Measurements from ENCODE around the gene TUBA4B.
A peak's percentile ranks its signal among the peaks of the same experiment; 100 is the strongest.
"Not testable (repeated sequence)": the region's sequence is repeated elsewhere in the genome, so short reads cannot be mapped to it uniquely, and the experiment has no call there.

Gene TUBA4B

GRCh38 chr2:219277703-219278654, 24.9 kb downstream of the TUBA4B start:
- DNase-seq: peak; percentile 74 to 83 (median 82)

- no peak for DNase-seq
These were observed 25.7 kb downstream of the TUBA4B start for GRCh38 chr2:219278655-219279150.

DNA sequence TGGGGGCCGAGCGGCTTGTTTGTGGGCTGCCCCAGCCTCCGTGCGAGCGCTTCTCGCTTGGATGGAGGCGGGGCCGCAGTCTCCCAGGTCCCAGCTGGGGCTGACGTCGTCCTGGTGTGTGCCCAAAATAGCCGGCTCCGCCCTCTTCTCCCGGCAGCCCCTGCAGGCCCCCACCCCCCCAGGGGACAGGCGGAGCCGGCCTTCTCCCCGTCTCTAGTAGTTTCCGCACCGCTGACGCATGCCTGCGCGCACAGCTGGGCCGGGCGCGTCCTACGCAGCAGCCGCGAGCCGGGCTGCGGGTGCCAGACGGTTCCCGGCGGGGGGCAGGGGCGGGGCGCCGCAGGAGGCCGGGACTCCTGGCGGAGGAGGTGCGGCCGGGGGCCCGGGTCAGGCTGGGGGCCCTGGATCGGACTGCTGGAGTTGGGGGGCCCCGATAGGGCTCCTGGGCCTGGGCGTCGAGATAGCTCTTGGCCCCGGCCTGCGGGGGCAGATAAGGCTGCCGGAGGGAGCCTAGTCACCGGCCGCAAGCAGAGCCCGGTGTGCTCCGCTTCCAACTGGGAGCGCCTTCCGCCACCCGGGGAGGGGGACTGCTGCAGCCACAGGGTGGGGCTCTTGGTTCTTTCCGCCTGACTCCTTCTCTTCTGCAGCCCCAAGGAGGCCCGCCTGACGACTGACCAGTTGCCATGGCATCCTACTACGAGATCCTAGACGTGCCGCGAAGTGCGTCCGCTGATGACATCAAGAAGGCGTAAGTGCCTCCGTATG, 26.3 kb downstream of the TUBA4B start, which contains the start of gene DNAJB2:
DNAJB2 (plus strand) TSS at position 216 of the 765 bp plus-strand sequence; CDS start at position 684, 468 bp downstream.
- peak; percentile 99 to 100 (median 100) for DNase-seq

- no peak for DNase-seq
These were observed 27.0 kb downstream of the TUBA4B start for GRCh38 chr2:219279916-219280516.

GRCh38 chr2:219280651-219281050, 27.6 kb downstream of the TUBA4B start:
- DNase-seq: peak in 1 of 4 experiments; percentile 28

DNA sequence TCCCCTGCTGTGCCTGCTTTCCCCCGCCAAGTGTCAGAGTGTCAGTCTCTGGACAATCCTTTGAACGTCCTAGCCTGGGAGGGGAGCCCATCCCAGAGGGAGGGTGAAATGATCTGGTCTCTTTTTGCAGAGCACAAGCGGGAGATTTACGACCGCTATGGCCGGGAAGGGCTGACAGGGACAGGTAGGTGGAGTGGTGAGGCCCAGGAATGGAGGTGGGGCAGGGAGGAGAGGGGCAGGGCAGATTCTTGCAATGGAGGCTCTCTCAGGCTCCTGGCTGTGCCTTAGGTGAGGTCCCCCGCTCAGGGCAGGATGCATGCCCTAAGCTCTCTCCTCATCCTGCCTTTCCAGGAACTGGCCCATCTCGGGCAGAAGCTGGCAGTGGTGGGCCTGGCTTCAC, 28.5 kb downstream of the TUBA4B start:
- DNase-seq: no peak

GRCh38 chr2:219282375-219282774, 29.3 kb downstream of the TUBA4B start:
- no peak for DNase-seq

DNA sequence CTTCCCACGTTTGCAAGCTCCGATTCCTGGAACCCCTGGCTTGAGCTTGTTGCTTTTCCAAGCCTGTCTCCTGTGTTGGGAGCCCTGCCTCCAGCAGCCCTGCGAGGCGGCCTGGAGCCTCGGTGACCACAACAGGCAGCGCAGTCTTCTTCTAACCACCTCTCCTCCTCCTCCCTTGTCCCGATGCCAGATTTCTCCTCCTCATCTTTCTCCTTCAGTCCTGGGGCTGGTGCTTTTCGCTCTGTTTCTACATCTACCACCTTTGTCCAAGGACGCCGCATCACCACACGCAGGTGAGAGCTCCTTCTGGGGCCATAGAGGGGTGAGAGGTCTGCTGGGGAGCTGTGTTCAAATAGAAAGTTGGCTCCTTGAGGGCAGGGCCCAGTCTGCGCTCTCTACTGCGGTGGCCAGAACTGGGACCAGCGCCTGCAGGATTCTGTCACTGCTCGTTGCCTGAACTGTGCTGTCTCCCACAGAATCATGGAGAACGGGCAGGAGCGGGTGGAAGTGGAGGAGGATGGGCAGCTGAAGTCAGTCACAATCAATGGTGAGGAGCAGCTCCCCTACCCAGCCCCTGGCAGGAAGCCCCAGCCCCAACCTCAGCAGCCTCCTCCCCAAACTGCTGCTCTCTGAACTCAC, 30.0 kb downstream of the TUBA4B start:
- DNase-seq: no peak

- DNase-seq: no peak
These were observed 31.7 kb downstream of the TUBA4B start for GRCh38 chr2:219284501-219285372.

DNA sequence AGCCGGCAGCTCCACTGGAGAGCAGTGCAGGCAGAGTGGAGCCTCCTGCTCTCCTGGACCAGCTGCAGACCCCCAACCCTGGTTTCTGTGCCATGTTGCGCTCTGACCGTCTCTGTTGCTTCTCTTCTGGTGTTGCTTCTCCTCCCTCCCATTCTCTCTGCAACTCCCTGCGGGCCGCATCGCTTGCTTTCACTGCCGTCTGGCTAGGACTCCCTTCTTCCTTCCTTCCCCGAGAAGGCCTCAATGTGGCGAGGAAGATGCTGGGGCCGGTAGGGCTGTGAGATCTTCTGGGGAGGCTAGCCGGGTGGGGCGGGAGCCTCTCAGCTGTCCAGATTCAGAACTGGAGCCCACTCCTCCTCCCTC, 32.3 kb downstream of the TUBA4B start:
- DNase-seq: no peak

- no peak for DNase-seq
These were observed 32.9 kb downstream of the TUBA4B start for GRCh38 chr2:219285894-219286425.

DNA sequence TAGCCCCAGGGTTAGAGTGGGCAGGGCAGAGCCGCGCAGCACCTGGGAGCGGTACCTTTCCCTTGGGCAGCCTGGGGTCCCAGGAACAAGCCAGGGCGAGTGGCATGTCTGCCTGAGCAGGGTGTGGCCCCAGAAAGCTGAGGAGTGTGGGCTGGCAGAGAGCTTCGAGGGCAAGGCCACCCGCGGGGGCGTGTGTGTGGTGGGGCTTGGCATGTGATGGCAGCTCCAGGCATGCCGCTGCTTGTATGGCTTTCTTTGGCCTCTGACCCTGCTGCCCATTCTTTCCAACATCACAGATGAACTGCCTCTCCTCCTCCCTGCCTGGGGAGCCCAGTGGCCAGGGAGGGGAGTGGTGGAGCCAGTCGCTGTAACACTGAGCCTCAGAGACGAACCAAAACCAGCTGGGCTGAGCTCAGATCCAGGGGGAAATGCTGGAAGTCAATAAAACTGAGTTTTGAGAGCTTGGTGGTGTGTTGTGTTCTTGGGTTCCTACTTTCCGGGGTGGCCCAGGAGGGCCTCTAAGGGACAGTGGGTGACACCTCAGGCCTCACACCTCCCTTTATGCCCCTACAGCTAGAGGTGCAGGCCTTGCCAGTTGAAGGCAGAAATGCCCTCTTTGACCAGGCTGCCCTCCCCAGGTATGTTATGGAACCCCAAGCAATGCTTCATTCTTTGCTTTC, 33.5 kb downstream of the TUBA4B start:
- peak in 1 of 4 experiments; percentile 27 for DNase-seq

DNA sequence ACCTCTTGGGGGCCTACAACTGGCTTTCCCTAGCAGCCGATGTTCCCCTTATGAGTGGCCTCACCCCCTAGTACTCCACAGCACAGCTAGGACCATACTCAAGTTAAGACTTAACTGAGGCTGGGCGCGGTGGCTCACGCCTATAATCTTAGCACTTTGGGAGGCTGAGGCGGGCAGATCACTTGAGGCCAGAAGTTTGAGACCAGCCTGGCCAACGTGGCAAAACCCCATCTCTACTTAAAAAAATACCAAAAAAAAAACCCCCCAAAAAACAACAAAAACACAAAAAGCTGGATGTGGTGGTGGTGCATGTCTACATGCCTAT, 34.0 kb downstream of the TUBA4B start:
- not testable (repeated sequence) for DNase-seq

GRCh38 chr2:219287580-219288265, 34.7 kb downstream of the TUBA4B start:
- no peak for DNase-seq

DNA sequence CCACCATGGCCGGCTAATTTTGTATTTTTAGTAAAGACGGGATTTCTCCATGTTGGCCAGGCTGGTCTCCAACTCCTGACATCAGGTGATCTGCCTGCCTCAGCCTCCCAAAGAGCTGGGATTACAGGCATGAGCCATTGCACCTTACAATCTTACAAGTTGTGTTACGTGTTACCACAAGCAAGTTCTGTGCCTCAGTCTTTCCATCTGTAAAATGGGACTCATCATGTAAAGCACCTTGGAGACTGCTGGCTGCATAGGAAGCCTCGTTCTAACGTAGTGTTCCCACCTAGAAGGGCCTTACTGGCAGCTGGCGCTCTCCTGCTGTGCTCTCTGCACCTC, 36.1 kb downstream of the TUBA4B start:
- no peak for DNase-seq

GRCh38 chr2:219289537-219290361, 36.7 kb downstream of the TUBA4B start:
- peak in 3 of 4 experiments; percentile 35 to 59 (median 45) for DNase-seq

DNA sequence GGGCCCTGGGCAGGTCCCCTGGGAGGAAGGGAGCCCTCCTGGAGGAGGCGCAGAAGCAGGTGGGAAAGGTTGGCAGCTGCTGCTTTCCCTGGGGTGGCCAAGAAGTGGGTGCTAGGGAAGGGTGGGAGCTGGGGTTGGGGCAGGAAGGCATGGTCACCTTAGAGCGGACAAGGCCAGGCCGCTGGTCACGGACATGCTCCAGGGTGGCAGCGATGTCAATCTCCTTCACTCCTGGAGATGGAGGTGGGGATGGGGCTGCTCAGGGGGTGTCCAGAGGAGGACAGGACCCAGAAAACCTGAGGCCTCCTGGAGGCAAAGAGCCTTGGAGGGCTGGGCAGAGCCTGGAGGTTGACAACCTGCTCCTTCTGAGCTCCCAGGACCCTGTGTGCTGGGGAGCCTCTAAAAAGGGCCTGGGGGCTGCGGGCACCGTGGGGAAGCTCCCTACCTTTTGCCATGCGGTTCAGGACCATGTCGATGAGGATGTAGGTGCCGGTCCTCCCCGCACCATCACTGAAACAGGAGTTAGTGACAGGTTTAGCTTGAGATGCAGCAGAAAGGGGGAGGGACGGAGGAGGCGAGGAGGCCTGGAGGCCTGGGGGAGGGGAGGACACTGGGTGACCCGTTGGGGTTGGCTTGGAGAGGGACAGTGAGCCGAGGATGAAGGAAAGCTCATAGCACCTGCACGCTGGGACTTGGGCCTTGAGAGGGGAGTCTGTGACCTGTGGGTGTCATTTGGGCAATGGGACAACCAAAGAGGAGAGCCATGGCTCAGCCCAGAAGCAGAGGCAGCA, 37.5 kb downstream of the TUBA4B start:
- no peak for DNase-seq

GRCh38 chr2:219291394-219291793, 38.4 kb downstream of the TUBA4B start:
- DNase-seq: no peak
